DOHH2 (cell line): Measurements from ENCODE around the gene ELL2.

Experiments used
- H3F3A ChIP-seq: fragments of 200-600 bp; sonication (generic), shearing (Covaris generic); 2 replicates; pipeline ENCODE4 v1.6.0; 2016; ENCODE audit warnings: antibody characterized with exemption, mild to moderate bottlenecking; ENCODE audit not compliant: control insufficient read depth, insufficient read depth
- H3K27ac ChIP-seq: fragments of 200-600 bp; sonication (generic); 2 replicates; pipeline ENCODE4 v1.5.1; 2014; ENCODE audit warnings: low read depth, mild to moderate bottlenecking, low read length, moderate library complexity
- H3K27me3 ChIP-seq: fragments of 200-600 bp; sonication (generic); 2 replicates; pipeline ENCODE4 v1.6.1; 2014; ENCODE audit warnings: mild to moderate bottlenecking, low read length, mixed read lengths; ENCODE audit not compliant: control insufficient read depth
- H3K36me3 ChIP-seq: fragments of 200-600 bp; sonication (generic); 2 replicates; pipeline ENCODE4 v1.6.1; 2014; ENCODE audit warnings: mild to moderate bottlenecking, low read length, moderate library complexity, mixed read lengths; ENCODE audit not compliant: control insufficient read depth
- H3K4me1 ChIP-seq: fragments of 200-600 bp; sonication (generic); 2 replicates; pipeline ENCODE4 v1.6.1; 2014; ENCODE audit warnings: mild to moderate bottlenecking, low read length, mixed read lengths; ENCODE audit not compliant: control insufficient read depth
- H3K4me2 ChIP-seq: fragments of 200-600 bp; sonication (generic); 2 replicates; pipeline ENCODE4 v1.6.0; 2014; ENCODE audit warnings: mild to moderate bottlenecking, low read length, moderate library complexity
- H3K4me3 ChIP-seq: fragments of 200-600 bp; sonication (generic); 2 replicates; pipeline ENCODE4 v1.5.1; 2014; ENCODE audit warnings: mild to moderate bottlenecking, low read length, mixed read lengths
- H3K79me2 ChIP-seq: fragments of 200-600 bp; sonication (generic); 2 replicates; pipeline ENCODE4 v1.6.1; 2014; ENCODE audit warnings: mild to moderate bottlenecking, low read length, mixed read lengths; ENCODE audit not compliant: control insufficient read depth
- H3K9me2 ChIP-seq: fragments of 200-600 bp; sonication (generic); replicated peaks from 2 replicates; pipeline ENCODE4 v1.6.1; 2014; ENCODE audit warnings: mild to moderate bottlenecking, low read length, mixed read lengths; ENCODE audit not compliant: control insufficient read depth
- H3K9me3 ChIP-seq: fragments of 200-600 bp; sonication (generic); 2 replicates; pipeline ENCODE4 v1.6.1; 2014; ENCODE audit warnings: antibody characterized with exemption, low read length, mixed read lengths; ENCODE audit not compliant: control insufficient read depth, insufficient read depth
- H4K20me1 ChIP-seq: fragments of 200-600 bp; sonication (generic); 2 replicates; pipeline ENCODE4 v1.6.0; 2014; ENCODE audit warnings: low read depth, mild to moderate bottlenecking, antibody characterized with exemption, low read length, moderate library complexity; ENCODE audit not compliant: control insufficient read depth, insufficient read depth
- CTCF ChIP-seq: fragments of 200-600 bp; sonication (generic); IDR thresholded peaks from one replicate; pipeline ENCODE4 v1.5.1; 2014; ENCODE audit warnings: antibody characterized with exemption, mild to moderate bottlenecking, low read depth, low read length; ENCODE audit not compliant: poor library complexity, severe bottlenecking
- EZH2phosphoT487 ChIP-seq: fragments of 200-600 bp; sonication (generic); IDR thresholded peaks from 2 replicates; pipeline ENCODE4 v1.6.1; 2017; ENCODE audit warnings: borderline replicate concordance, mild to moderate bottlenecking, antibody characterized with exemption, low read length, moderate library complexity, mixed read lengths

The ELL2 gene

GRCh38 chr5:95989283-95990048 lies 27.8 kb upstream of the ELL2 start:
- Histone ChIP-seq H3K36me3 (no peaks in the 10 kb centered on the region), H3K79me2 (no peaks in the 10 kb centered on the region), H3F3A (no peaks in the 10 kb centered on the region), H3K27me3 (no peaks in the 10 kb centered on the region), H3K4me2 (no peak overlapping the region), H3K9me2 (no peaks in the 10 kb centered on the region), H3K27ac (no peak overlapping the region), H3K4me1 (no peaks in the 10 kb centered on the region), H3K4me3 (no peak overlapping the region), H3K9me3 (no peaks in the 10 kb centered on the region), H4K20me1 (no peaks in the 10 kb centered on the region)
- no peak for TF ChIP-seq CTCF
- TF ChIP-seq EZH2phosphoT487, result no peak

GRCh38 chr5:95988877-95989276 lies 27.2 kb upstream of the ELL2 start:
- no peak overlapping the region for H3K4me2 ChIP-seq
- no peaks in the 10 kb centered on the region for H3K27me3 ChIP-seq
- H3K9me2 ChIP-seq, result no peaks in the 10 kb centered on the region
- H3K4me1 ChIP-seq, result no peaks in the 10 kb centered on the region
- no peaks in the 10 kb centered on the region for H4K20me1 ChIP-seq
- no peaks in the 10 kb centered on the region for H3K36me3 ChIP-seq
- TF ChIP-seq EZH2phosphoT487 (no peak), CTCF (no peak)
- H3F3A ChIP-seq, result no peaks in the 10 kb centered on the region
- no peak overlapping the region for H3K27ac ChIP-seq
- H3K9me3 ChIP-seq, result no peaks in the 10 kb centered on the region
- H3K4me3 ChIP-seq, result no peak overlapping the region
- H3K79me2 ChIP-seq, result no peaks in the 10 kb centered on the region

GRCh38 chr5:95988094-95988493 lies 26.4 kb upstream of the ELL2 start:
- TF ChIP-seq EZH2phosphoT487 (no peak), CTCF (no peak)
- Histone ChIP-seq H4K20me1 (no peaks in the 10 kb centered on the region), H3F3A (no peaks in the 10 kb centered on the region), H3K4me3 (no peak overlapping the region), H3K27ac (no peak overlapping the region), H3K4me2 (no peak overlapping the region), H3K4me1 (no peaks in the 10 kb centered on the region), H3K79me2 (no peaks in the 10 kb centered on the region), H3K9me3 (no peaks in the 10 kb centered on the region), H3K27me3 (no peaks in the 10 kb centered on the region), H3K9me2 (no peaks in the 10 kb centered on the region), H3K36me3 (no peaks in the 10 kb centered on the region)
